ENCODE data around the gene SLC5A11.

Gene SLC5A11

DNA sequence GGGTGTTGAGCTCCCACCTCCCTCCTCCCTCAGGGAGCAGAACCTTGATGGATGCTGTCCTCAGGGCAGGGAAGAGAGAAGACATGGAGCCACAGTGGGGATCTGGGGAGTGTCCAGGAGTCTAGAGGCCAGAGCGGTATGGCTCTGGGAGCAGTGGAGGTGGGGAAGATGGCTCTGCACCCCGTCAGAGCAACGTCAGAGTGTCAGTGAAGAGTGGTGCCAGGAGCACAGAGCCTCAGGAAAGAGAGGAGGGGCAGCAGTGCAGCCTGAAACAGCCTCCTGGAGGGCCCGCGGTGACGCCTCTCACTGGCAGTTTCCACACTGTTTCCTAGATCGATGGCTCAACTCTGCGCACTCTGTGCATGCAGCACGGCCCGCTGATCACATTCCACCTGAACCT, 23.2 kb upstream of the SLC5A11 start:
- Histone ChIP-seq H3K27ac (ENCODE audit: low read length, poor library complexity, severe bottlenecking) (no peak overlapping the region), H3K23ac (ENCODE audit: low read length in 2 of 2) (no peak overlapping the region), H2AFZ (ENCODE audit: low read depth, low read length) (no peak overlapping the region), H3K4me3 (ENCODE audit: insufficient read depth in 1 of 2, low read depth in 1 of 2, low read length in 2 of 2) (no peak overlapping the region), H3K9me3 (ENCODE audit: control insufficient read depth, low read length) (no peaks in the 10 kb centered on the region), H2BK5ac (ENCODE audit: low read depth, low read length, poor library complexity, severe bottlenecking) (no peak overlapping the region), H2BK120ac (ENCODE audit: low read depth, low read length) (no peak overlapping the region), H2AK5ac (ENCODE audit: low read length, severe bottlenecking) (no peak overlapping the region), H3K4ac (ENCODE audit: low read depth in 1 of 2, low read length in 2 of 2) (no peak overlapping the region), H3K4me2 (ENCODE audit: low read length, poor library complexity, severe bottlenecking) (no peak overlapping the region), H2BK15ac (ENCODE audit: low read depth, poor library complexity, severe bottlenecking) (no peak overlapping the region), H3K9ac (ENCODE audit: low read length) (no peak overlapping the region), H3K27me3 (ENCODE audit: control insufficient read depth in 1 of 2, insufficient read depth in 1 of 2, low read length in 2 of 2) (no peaks in the 10 kb centered on the region), H3K4me1 (ENCODE audit: control insufficient read depth, insufficient read depth, low read depth, low read length) (no peaks in the 10 kb centered on the region), H4K8ac (ENCODE audit: low read length) (no peak overlapping the region), H2BK12ac (ENCODE audit: low read length in 2 of 2) (no peak overlapping the region), H3K18ac (ENCODE audit: low read depth in 1 of 2, low read length in 2 of 2) (no peak overlapping the region), H4K91ac (ENCODE audit: low read length) (no peak overlapping the region), H3K79me1 (replicated peaks; ENCODE audit: low read length, poor library complexity, severe bottlenecking) (peaks cover 36% of the 10 kb centered on the region), H3K36me3 (ENCODE audit: control insufficient read depth in 1 of 2, insufficient read depth in 2 of 2, low read depth in 1 of 2, low read length in 2 of 2) (peaks cover 72 to 94% of the 10 kb centered on the region in 2 experiments), H3K14ac (ENCODE audit: low read length in 2 of 2) (no peak overlapping the region)
- 96% methylated on average over 10 of the region's 10 CpGs for WGBS
- DNase-seq: no peak

DNA sequence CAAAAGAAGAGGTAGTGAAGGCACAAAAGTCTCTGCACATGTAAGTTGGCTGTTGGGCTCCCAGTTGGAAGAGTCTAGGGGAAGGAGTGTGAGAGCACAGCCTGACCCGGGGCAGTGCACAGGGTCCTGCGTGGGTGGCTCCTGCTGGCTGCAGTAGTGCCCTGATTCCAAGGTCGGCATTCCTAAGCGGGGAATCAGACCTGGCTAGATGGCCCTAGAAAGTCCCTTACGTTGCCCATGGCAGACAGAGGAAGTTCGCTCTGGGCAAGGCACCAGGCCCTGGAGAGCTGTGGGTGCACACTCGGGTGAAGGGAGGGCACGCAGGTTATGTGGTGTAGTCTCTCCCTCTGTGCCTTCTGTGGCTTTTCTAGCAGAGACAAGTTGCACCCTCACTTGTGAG, 22.8 kb upstream of the SLC5A11 start:
- Histone ChIP-seq H4K8ac (ENCODE audit: low read length) (no peak overlapping the region), H4K91ac (ENCODE audit: low read length) (no peak overlapping the region), H3K14ac (ENCODE audit: low read length in 2 of 2) (no peak overlapping the region), H3K4me2 (ENCODE audit: low read length, poor library complexity, severe bottlenecking) (no peak overlapping the region), H2AFZ (ENCODE audit: low read depth, low read length) (no peak overlapping the region), H3K27me3 (ENCODE audit: control insufficient read depth in 1 of 2, insufficient read depth in 1 of 2, low read length in 2 of 2) (no peaks in the 10 kb centered on the region), H3K9ac (ENCODE audit: low read length) (no peak overlapping the region), H2BK12ac (ENCODE audit: low read length in 2 of 2) (no peak overlapping the region), H3K4me1 (ENCODE audit: control insufficient read depth, insufficient read depth, low read depth, low read length) (no peaks in the 10 kb centered on the region), H3K27ac (ENCODE audit: low read length, poor library complexity, severe bottlenecking) (no peak overlapping the region), H3K18ac (ENCODE audit: low read depth in 1 of 2, low read length in 2 of 2) (no peak overlapping the region), H2BK120ac (ENCODE audit: low read depth, low read length) (no peak overlapping the region), H2BK5ac (ENCODE audit: low read depth, low read length, poor library complexity, severe bottlenecking) (no peak overlapping the region), H3K79me1 (replicated peaks; ENCODE audit: low read length, poor library complexity, severe bottlenecking) (peaks cover 32% of the 10 kb centered on the region), H2AK5ac (ENCODE audit: low read length, severe bottlenecking) (no peak overlapping the region), H3K36me3 (ENCODE audit: control insufficient read depth in 1 of 2, insufficient read depth in 2 of 2, low read depth in 1 of 2, low read length in 2 of 2) (peaks cover 74 to 94% of the 10 kb centered on the region in 2 experiments), H3K9me3 (ENCODE audit: control insufficient read depth, low read length) (no peaks in the 10 kb centered on the region), H3K23ac (ENCODE audit: low read length in 2 of 2) (no peak overlapping the region), H3K4me3 (ENCODE audit: insufficient read depth in 1 of 2, low read depth in 1 of 2, low read length in 2 of 2) (no peak overlapping the region), H2BK15ac (ENCODE audit: low read depth, poor library complexity, severe bottlenecking) (no peak overlapping the region), H3K4ac (ENCODE audit: low read depth in 1 of 2, low read length in 2 of 2) (no peak overlapping the region)
- DNase-seq: no peak
- WGBS: 99% methylated on average over 8 of the region's 8 CpGs

DNA sequence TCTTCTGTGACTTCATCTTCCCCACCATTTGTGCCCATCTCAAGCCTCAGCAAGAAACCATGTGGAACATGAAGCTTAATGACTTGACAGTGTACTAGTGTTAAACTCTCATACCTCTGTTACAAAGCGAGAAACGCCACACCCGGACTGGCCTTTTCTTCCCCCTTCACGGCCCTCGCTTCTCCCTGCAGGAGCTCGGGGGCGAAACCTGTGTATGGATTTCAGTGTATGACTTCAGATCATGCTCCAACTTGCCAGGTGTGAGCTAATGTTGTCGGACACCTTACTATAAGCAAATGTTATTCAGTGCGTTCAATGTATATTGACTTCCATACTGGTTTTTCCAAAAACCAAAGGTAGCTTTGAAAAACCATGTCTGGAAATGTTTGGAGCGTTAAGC, 20.1 kb upstream of the SLC5A11 start:
- H2BK12ac ChIP-seq (ENCODE audit: low read length in 2 of 2): no peak overlapping the region
- no peaks in the 10 kb centered on the region for H3K9me3 ChIP-seq (ENCODE audit: control insufficient read depth, low read length)
- no peak overlapping the region for H3K4me2 ChIP-seq (ENCODE audit: low read length, poor library complexity, severe bottlenecking)
- no peak overlapping the region for H2BK15ac ChIP-seq (ENCODE audit: low read depth, poor library complexity, severe bottlenecking)
- H4K8ac ChIP-seq (ENCODE audit: low read length): no peak overlapping the region
- H3K27me3 ChIP-seq (ENCODE audit: control insufficient read depth in 1 of 2, insufficient read depth in 1 of 2, low read length in 2 of 2): no peaks in the 10 kb centered on the region
- WGBS: 98% methylated on average over 10 of the region's 10 CpGs
- H3K23ac ChIP-seq (ENCODE audit: low read length in 2 of 2): no peak overlapping the region
- H3K4me3 ChIP-seq (ENCODE audit: insufficient read depth in 1 of 2, low read depth in 1 of 2, low read length in 2 of 2): no peak overlapping the region
- no peaks in the 10 kb centered on the region for H3K4me1 ChIP-seq (ENCODE audit: control insufficient read depth, insufficient read depth, low read depth, low read length)
- no peak overlapping the region for H4K91ac ChIP-seq (ENCODE audit: low read length)
- no peak overlapping the region for H3K9ac ChIP-seq (ENCODE audit: low read length)
- H3K4ac ChIP-seq (ENCODE audit: low read depth in 1 of 2, low read length in 2 of 2): no peak overlapping the region
- no peak overlapping the region for H3K18ac ChIP-seq (ENCODE audit: low read depth in 1 of 2, low read length in 2 of 2)
- H2BK5ac ChIP-seq (ENCODE audit: low read depth, low read length, poor library complexity, severe bottlenecking): no peak overlapping the region
- no peak overlapping the region for H3K27ac ChIP-seq (ENCODE audit: low read length, poor library complexity, severe bottlenecking)
- no peak overlapping the region for H2BK120ac ChIP-seq (ENCODE audit: low read depth, low read length)
- H3K36me3 ChIP-seq (ENCODE audit: control insufficient read depth in 1 of 2, insufficient read depth in 2 of 2, low read depth in 1 of 2, low read length in 2 of 2): peaks cover 67 to 78% of the 10 kb centered on the region in 2 experiments
- H3K14ac ChIP-seq (ENCODE audit: low read length in 2 of 2): no peak overlapping the region
- no peak for DNase-seq
- peaks cover 21% of the 10 kb centered on the region for H3K79me1 ChIP-seq (replicated peaks; ENCODE audit: low read length, poor library complexity, severe bottlenecking)
- H2AFZ ChIP-seq (ENCODE audit: low read depth, low read length): no peak overlapping the region
- H2AK5ac ChIP-seq (ENCODE audit: low read length, severe bottlenecking): no peak overlapping the region

DNA sequence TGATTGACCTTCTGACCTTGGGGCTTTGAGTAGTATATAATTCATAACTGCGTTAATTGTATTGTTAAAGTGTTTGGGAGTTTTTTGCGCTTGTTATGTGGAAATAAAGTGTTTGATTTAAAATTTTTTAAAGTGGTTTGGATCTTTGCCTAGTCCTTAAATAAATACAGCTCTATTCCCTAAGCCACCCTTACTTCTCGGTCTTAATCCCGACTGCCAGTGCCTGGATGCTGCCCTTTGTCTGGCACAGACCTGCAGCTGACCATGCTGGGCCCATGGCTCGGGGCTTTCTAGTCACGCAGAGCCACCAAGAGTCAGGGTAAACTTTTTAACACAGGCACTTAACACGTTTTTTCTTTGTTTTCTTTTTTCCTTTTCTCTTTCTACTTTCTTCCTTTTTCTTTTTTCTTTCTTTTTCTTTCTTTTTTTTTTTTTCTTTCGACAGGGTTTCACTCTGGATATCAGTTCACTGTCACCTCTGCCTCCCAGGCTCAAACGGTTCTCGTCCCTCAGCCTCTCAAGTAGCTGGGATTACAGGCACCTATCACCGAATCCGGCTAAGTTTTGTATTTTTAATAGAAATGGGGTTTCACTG, 19.6 kb upstream of the SLC5A11 start:
- H3K27ac ChIP-seq (ENCODE audit: low read length, poor library complexity, severe bottlenecking): no peak overlapping the region
- no peak overlapping the region for H3K4me3 ChIP-seq (ENCODE audit: insufficient read depth in 1 of 2, low read depth in 1 of 2, low read length in 2 of 2)
- H2BK5ac ChIP-seq (ENCODE audit: low read depth, low read length, poor library complexity, severe bottlenecking): no peak overlapping the region
- no peak overlapping the region for H2BK15ac ChIP-seq (ENCODE audit: low read depth, poor library complexity, severe bottlenecking)
- H3K36me3 ChIP-seq (ENCODE audit: control insufficient read depth in 1 of 2, insufficient read depth in 2 of 2, low read depth in 1 of 2, low read length in 2 of 2): peaks cover 64 to 73% of the 10 kb centered on the region in 2 experiments
- H3K23ac ChIP-seq (ENCODE audit: low read length in 2 of 2): no peak overlapping the region
- no peak overlapping the region for H3K4me2 ChIP-seq (ENCODE audit: low read length, poor library complexity, severe bottlenecking)
- no peaks in the 10 kb centered on the region for H3K4me1 ChIP-seq (ENCODE audit: control insufficient read depth, insufficient read depth, low read depth, low read length)
- H2BK12ac ChIP-seq (ENCODE audit: low read length in 2 of 2): no peak overlapping the region
- no peak for DNase-seq
- H3K9me3 ChIP-seq (ENCODE audit: control insufficient read depth, low read length): no peaks in the 10 kb centered on the region
- no peak overlapping the region for H4K91ac ChIP-seq (ENCODE audit: low read length)
- H3K27me3 ChIP-seq (ENCODE audit: control insufficient read depth in 1 of 2, insufficient read depth in 1 of 2, low read length in 2 of 2): no peaks in the 10 kb centered on the region
- H3K18ac ChIP-seq (ENCODE audit: low read depth in 1 of 2, low read length in 2 of 2): no peak overlapping the region
- peaks cover 19% of the 10 kb centered on the region for H3K79me1 ChIP-seq (replicated peaks; ENCODE audit: low read length, poor library complexity, severe bottlenecking)
- H4K8ac ChIP-seq (ENCODE audit: low read length): no peak overlapping the region
- 92% methylated on average over 11 of the region's 12 CpGs for WGBS
- H3K14ac ChIP-seq (ENCODE audit: low read length in 2 of 2): no peak overlapping the region
- no peak overlapping the region for H3K9ac ChIP-seq (ENCODE audit: low read length)
- no peak overlapping the region for H3K4ac ChIP-seq (ENCODE audit: low read depth in 1 of 2, low read length in 2 of 2)
- no peak overlapping the region for H2AFZ ChIP-seq (ENCODE audit: low read depth, low read length)
- no peak overlapping the region for H2AK5ac ChIP-seq (ENCODE audit: low read length, severe bottlenecking)
- H2BK120ac ChIP-seq (ENCODE audit: low read depth, low read length): no peak overlapping the region

Measured in mesenchymal stem cell (in vitro differentiated cells and primary cell).